Upper lobe of right lung (tissue), 1 donor: ENCODE measurements around the gene CCBE1. TPM values are rescaled to one million over a fixed set of nuclear protein-coding genes. Genes with fewer than 3 reads are reported as not detected.

Source experiments
- ATAC-seq: fragments of 200-7000 bp; cut with Tn5 transposase; one replicate; pipeline ENCODE4 v1.9.1; 2020; ENCODE audit warnings: mild to moderate bottlenecking, moderate library complexity
- DNase-seq: peaks from one replicate; pipeline ENCODE4 v3.0.0-alpha.2; 2020
- H3K27ac ChIP-seq: fragments of 200-600 bp; one replicate; pipeline ENCODE4 v1.8.0; 2022
- H3K27me3 ChIP-seq: fragments of 200-600 bp; one replicate; pipeline ENCODE4 v1.8.0; 2022; ENCODE audit warnings: mild to moderate bottlenecking
- H3K36me3 ChIP-seq: fragments of 200-600 bp; one replicate; pipeline ENCODE4 v1.8.0; 2022
- H3K4me1 ChIP-seq: fragments of 200-600 bp; one replicate; pipeline ENCODE4 v1.8.0; 2022
- H3K4me3 ChIP-seq: fragments of 200-600 bp; one replicate; pipeline ENCODE4 v1.8.0; 2022; ENCODE audit warnings: mild to moderate bottlenecking
- H3K9me3 ChIP-seq: fragments of 200-600 bp; one replicate; pipeline ENCODE4 v1.8.0; 2022
- CTCF ChIP-seq: fragments of 200-600 bp; IDR thresholded peaks from one replicate; pipeline ENCODE4 v1.8.0; 2022; ENCODE audit warnings: antibody characterized with exemption
- intact Hi-C: fragments of 100-400 bp; cut with DNase I; formaldehyde crosslinking; loops from one replicate; pipeline ENCODE4 v1.11.0; 2022
- total RNA-seq: library from RNA; stranded (reverse); fragmentation: NEBNext Ultra II Directional; extraction: Animal tissue kit (Norgen Biotek cat#: 25700); gene quantifications from one replicate; pipeline ENCODE4 v1.2.1, GENCODE V29; 2021
- donor health status: DM: no; HTN: yes; CAD: no; lungs with severe emphysema.

The CCBE1 gene
- total RNA-seq, 1 donor from 2014 or later: 27.8 TPM

GRCh38 chr18:59621027-59621426 is 76.2 kb downstream of the CCBE1 start:
- TF ChIP-seq CTCF: no peak

GRCh38 chr18:59620381-59620780 is 76.8 kb downstream of the CCBE1 start:
- H3K9me3 ChIP-seq: no peaks in the 10 kb centered on the region
- H3K27ac ChIP-seq: no peak overlapping the region
- TF ChIP-seq CTCF: no peak
- H3K4me3 ChIP-seq: no peak overlapping the region
- peaks cover 6% of the 10 kb centered on the region for H3K4me1 ChIP-seq
- intact Hi-C loops: no loop called here
- no peak for ATAC-seq
- no peaks in the 10 kb centered on the region for H3K36me3 ChIP-seq
- H3K27me3 ChIP-seq: no peaks in the 10 kb centered on the region
- DNase-seq: no peak

More at GRCh38 chr18:59621027-59621426, 76.2 kb downstream of the CCBE1 start:
- no peaks in the 10 kb centered on the region for H3K36me3 ChIP-seq
- H3K9me3 ChIP-seq: no peaks in the 10 kb centered on the region
- ATAC-seq (peak; percentile 57), DNase-seq (no peak)
- H3K4me3 ChIP-seq: no peak overlapping the region
- H3K27me3 ChIP-seq: no peaks in the 10 kb centered on the region
- H3K27ac ChIP-seq: no peak overlapping the region
- intact Hi-C loops: no loop called here
- H3K4me1 ChIP-seq: peaks cover 6% of the 10 kb centered on the region

GRCh38 chr18:59619816-59620215 is 77.4 kb downstream of the CCBE1 start:
- H3K9me3 ChIP-seq: no peaks in the 10 kb centered on the region
- no peaks in the 10 kb centered on the region for H3K27me3 ChIP-seq
- intact Hi-C loops: no loop called here
- no peak overlapping the region for H3K27ac ChIP-seq
- DNase-seq: no peak
- no peaks in the 10 kb centered on the region for H3K36me3 ChIP-seq
- peaks cover 6% of the 10 kb centered on the region for H3K4me1 ChIP-seq
- no peak for ATAC-seq
- H3K4me3 ChIP-seq: no peak overlapping the region
- no peak for TF ChIP-seq CTCF

GRCh38 chr18:59617468-59617932 is 79.7 kb downstream of the CCBE1 start:
- ATAC-seq (no peak), DNase-seq (no peak)
- no peaks in the 10 kb centered on the region for H3K36me3 ChIP-seq
- no peaks in the 10 kb centered on the region for H3K27me3 ChIP-seq
- intact Hi-C loops: no loop called here
- no peak overlapping the region for H3K4me3 ChIP-seq
- no peaks in the 10 kb centered on the region for H3K9me3 ChIP-seq
- no peaks in the 10 kb centered on the region for H3K4me1 ChIP-seq
- TF ChIP-seq CTCF: no peak
- H3K27ac ChIP-seq: no peak overlapping the region

GRCh38 chr18:59616501-59616900 is 80.7 kb downstream of the CCBE1 start:
- TF ChIP-seq CTCF: no peak
- no peaks in the 10 kb centered on the region for H3K4me1 ChIP-seq
- no peaks in the 10 kb centered on the region for H3K36me3 ChIP-seq
- ATAC-seq: no peak
- intact Hi-C loops: no loop called here
- no peaks in the 10 kb centered on the region for H3K27me3 ChIP-seq
- no peaks in the 10 kb centered on the region for H3K9me3 ChIP-seq
- no peak for DNase-seq
- no peak overlapping the region for H3K27ac ChIP-seq
- no peak overlapping the region for H3K4me3 ChIP-seq

- DNase-seq (no peak), ATAC-seq (no peak)
- Histone ChIP-seq H3K36me3 (no peaks in the 10 kb centered on the region), H3K4me1 (no peaks in the 10 kb centered on the region), H3K9me3 (no peaks in the 10 kb centered on the region), H3K27me3 (no peaks in the 10 kb centered on the region), H3K27ac (no peak overlapping the region), H3K4me3 (no peak overlapping the region)
- intact Hi-C loops: no loop called here
- TF ChIP-seq CTCF: no peak
Observed at GRCh38 chr18:59613903-59614302, 83.3 kb downstream of the CCBE1 start.
